Activated CD8-positive, alpha-beta T cell treated with anti-CD3 and anti-CD28 coated beads for 36 hours (primary cell): Measurements from ENCODE around the gene SFMBT1. TPM values are rescaled to one million over a fixed set of nuclear protein-coding genes. Genes with fewer than 3 reads are reported as not detected.

Experiments
- ATAC-seq: fragments of 200-7000 bp; cut with Tn5 transposase; one replicate; pipeline ENCODE4 v1.10.0; 2021; ENCODE audit warnings: mild to moderate bottlenecking, moderate library complexity
- CTCF ChIA-PET: fragments of 350-600 bp; sonication (Branson Sonifier 250); formaldehyde crosslinking; loops from one replicate; lab custom pipeline; 2021; ENCODE audit warnings: antibody characterized with exemption; lab: Charles Lee
- POLR2A ChIA-PET: fragments of 350-600 bp; sonication (Branson Sonifier 250); formaldehyde crosslinking; loops from one replicate; lab custom pipeline; 2021; ENCODE audit warnings: antibody characterized with exemption; lab: Charles Lee
- DNase-seq: peaks from one replicate; pipeline ENCODE4 v3.0.0-alpha.2; 2020
- H3K27ac Mint-ChIP-seq: one replicate; pipeline ENCODE4 v1.8.0; 2021; ENCODE audit warnings: mild to moderate bottlenecking, mixed read lengths
- H3K27me3 Mint-ChIP-seq: one replicate; pipeline ENCODE4 v1.8.0; 2021; ENCODE audit warnings: mixed read lengths
- H3K36me3 Mint-ChIP-seq: one replicate; pipeline ENCODE4 v1.8.0; 2021; ENCODE audit warnings: low read depth, mixed read lengths
- H3K4me1 Mint-ChIP-seq: one replicate; pipeline ENCODE4 v1.8.0; 2021; ENCODE audit warnings: low read depth, mixed read lengths
- H3K4me3 Mint-ChIP-seq: one replicate; pipeline ENCODE4 v1.8.0; 2021; ENCODE audit warnings: mild to moderate bottlenecking, moderate library complexity, mixed read lengths
- H3K9me3 Mint-ChIP-seq: one replicate; pipeline ENCODE4 v1.8.0; 2021; ENCODE audit warnings: mixed read lengths
- CTCF ChIP-seq: fragments of 200-600 bp; IDR thresholded peaks from one replicate; pipeline ENCODE4 v1.8.0; 2022; ENCODE audit warnings: antibody characterized with exemption, mild to moderate bottlenecking
- intact Hi-C: fragments of 100-400 bp; cut with micrococcal nuclease; formaldehyde crosslinking; loops from one replicate; pipeline ENCODE4 v1.10.0; 2022
- total RNA-seq, 2 experiments: library from RNA; stranded (reverse); gene quantifications; one replicate each; pipeline ENCODE4 v1.2.3, GENCODE V29; 2021

Gene SFMBT1
- total RNA-seq, 2 experiments from 2014 or later, result 17.8 to 20.1 TPM

DNA sequence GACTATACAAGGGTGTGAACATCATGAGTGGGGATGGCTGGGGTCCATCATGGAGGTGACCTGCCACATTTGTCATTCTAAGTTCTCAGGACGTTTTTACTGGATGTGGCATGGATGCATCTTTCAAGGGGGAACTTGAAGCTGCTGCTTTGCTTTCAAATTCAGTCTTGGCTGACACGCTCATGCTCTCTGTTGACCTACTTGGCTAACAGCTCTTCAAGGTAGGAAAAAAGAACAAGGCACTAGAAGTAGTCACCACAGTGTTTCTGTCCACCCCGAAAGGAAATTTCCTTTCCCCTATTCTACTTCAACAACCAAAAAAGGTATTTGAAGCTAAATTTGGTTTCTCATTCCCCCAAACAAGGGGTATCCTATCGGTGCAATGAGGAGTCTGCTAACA lies 163.5 kb downstream of the SFMBT1 start:
- ChIA-PET CTCF (interaction anchor here (0.6 to 1.4 kb wide), 3 partner anchors 10 to 339 kb away, joined by 3 read pairs; no protein-coding TSS in a partner anchor), POLR2A (interaction anchor here (0.5 to 1.0 kb wide), 2 partner anchors 12 to 161 kb away, joined by 4 to 5 read pairs; no protein-coding TSS in a partner anchor)
- no peak overlapping the region for H3K27ac Mint-ChIP-seq
- peaks cover 13% of the 10 kb centered on the region for H3K4me1 Mint-ChIP-seq
- H3K4me3 Mint-ChIP-seq, result no peak overlapping the region
- peaks cover 21% of the 10 kb centered on the region for H3K36me3 Mint-ChIP-seq
- DNase-seq, result no peak
- TF ChIP-seq CTCF, result no peak
- intact Hi-C loops, result no loop called here
- no peaks in the 10 kb centered on the region for H3K9me3 Mint-ChIP-seq
- ATAC-seq, result no peak
- H3K27me3 Mint-ChIP-seq, result no peaks in the 10 kb centered on the region

DNA sequence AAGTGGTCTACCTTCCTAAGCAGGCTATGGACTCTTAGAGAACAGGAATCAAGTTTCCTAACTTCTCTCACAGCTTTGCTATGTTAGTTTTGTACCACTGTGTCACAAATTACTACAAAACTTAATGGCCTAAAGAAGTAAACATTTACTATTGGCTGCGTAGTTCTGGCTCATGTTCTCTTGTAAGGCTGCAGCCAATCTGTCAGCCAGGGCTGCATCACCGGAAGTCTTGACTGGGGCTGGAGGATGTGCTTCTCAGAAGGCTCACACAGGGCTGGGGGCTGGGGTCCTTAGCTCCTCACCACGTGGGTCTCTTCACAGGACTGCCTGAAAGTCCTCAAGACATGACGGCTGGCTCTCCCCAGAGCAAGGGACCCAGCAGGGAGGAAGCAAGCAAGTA lies 164.0 kb downstream of the SFMBT1 start:
- POLR2A ChIA-PET, result interaction anchor here (0.5 kb wide), 1 partner anchor 161 kb away, joined by 5 read pairs; no protein-coding TSS in a partner anchor

GRCh38 chr3:52880474-52880873 lies 165.4 kb downstream of the SFMBT1 start:
- Mint-ChIP-seq H3K9me3 (no peaks in the 10 kb centered on the region), H3K36me3 (peaks cover 14% of the 10 kb centered on the region), H3K4me3 (no peak overlapping the region), H3K27ac (no peak overlapping the region), H3K4me1 (peaks cover 18% of the 10 kb centered on the region), H3K27me3 (no peaks in the 10 kb centered on the region)
- CTCF ChIA-PET, result interaction anchor here (0.8 to 2.0 kb wide), 2 partner anchors 16 to 21 kb away, joined by 3 to 7 read pairs; no protein-coding TSS in a partner anchor
- POLR2A ChIA-PET, result no interaction called here
- no peak for TF ChIP-seq CTCF
- ATAC-seq (no peak), DNase-seq (no peak)
- intact Hi-C loops, result no loop called here

More for the DNA sequence above, 164.0 kb downstream of the SFMBT1 start:
- Mint-ChIP-seq H3K36me3 (peaks cover 21% of the 10 kb centered on the region), H3K27me3 (no peaks in the 10 kb centered on the region), H3K27ac (no peak overlapping the region), H3K4me1 (peaks cover 13% of the 10 kb centered on the region), H3K4me3 (no peak overlapping the region), H3K9me3 (no peaks in the 10 kb centered on the region)
- CTCF ChIA-PET, result interaction anchor here (0.9 to 1.4 kb wide), 2 partner anchors 10 to 339 kb away, joined by 3 read pairs; no protein-coding TSS in a partner anchor
- ATAC-seq (no peak), DNase-seq (no peak)
- intact Hi-C loops, result no loop called here
- no peak for TF ChIP-seq CTCF

DNA sequence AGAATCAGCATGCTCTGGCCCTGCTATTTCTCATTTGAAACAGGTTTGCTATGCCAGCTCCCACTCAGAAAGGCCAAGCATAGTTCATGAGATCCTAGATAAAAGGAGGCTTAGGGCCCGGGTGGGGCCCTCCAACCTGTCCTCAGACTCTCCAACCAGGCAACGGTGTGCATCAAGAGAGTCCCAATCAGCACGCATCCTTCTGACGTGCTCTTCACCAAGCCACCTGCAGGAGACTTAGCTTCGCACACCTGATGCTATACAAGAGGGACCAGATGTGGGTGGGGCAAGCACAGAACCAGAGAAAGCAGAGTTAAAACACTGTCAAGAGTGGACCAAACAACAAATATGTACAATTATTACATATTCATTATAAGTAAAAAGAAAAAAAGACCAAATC lies 165.8 kb downstream of the SFMBT1 start:
- Mint-ChIP-seq H3K36me3 (peaks cover 9% of the 10 kb centered on the region), H3K4me3 (no peak overlapping the region), H3K4me1 (peaks cover 23% of the 10 kb centered on the region), H3K9me3 (no peaks in the 10 kb centered on the region), H3K27me3 (no peaks in the 10 kb centered on the region), H3K27ac (no peak overlapping the region)
- POLR2A ChIA-PET, result no interaction called here
- no peak for ATAC-seq
- CTCF ChIA-PET, result interaction anchor here (2.0 to 2.1 kb wide), 2 partner anchors 13 to 21 kb away, joined by 7 to 10 read pairs; no protein-coding TSS in a partner anchor
- TF ChIP-seq CTCF, result no peak
- no peak for DNase-seq
- intact Hi-C loops, result no loop called here

DNA sequence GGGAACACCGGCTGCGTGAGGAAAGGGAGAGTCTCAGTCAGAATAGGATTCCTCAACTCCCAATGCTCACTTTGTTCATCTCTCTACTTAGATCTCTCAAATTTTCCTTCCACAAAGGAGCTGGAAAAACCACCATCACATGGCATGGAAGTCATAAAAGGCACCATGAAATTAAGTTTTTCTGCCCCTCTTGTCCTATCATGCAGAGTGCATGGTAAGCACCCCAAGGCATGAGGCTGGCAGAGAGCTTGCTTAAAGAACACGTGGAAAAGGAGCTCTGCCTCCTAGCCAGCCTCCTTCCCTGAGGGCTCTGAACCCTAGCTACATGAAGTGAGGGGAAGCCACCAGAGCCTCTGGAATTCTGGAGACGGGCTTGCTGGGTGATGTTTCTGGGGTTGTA lies 166.3 kb downstream of the SFMBT1 start:
- Mint-ChIP-seq H3K36me3 (peaks cover 5% of the 10 kb centered on the region), H3K4me1 (peaks cover 26% of the 10 kb centered on the region), H3K4me3 (no peak overlapping the region), H3K27ac (no peak overlapping the region), H3K9me3 (no peaks in the 10 kb centered on the region), H3K27me3 (no peaks in the 10 kb centered on the region)
- TF ChIP-seq CTCF, result no peak
- no peak for ATAC-seq
- POLR2A ChIA-PET, result interaction anchor here (1.1 kb wide), 1 partner anchor 13 kb away, joined by 3 read pairs; no protein-coding TSS in a partner anchor
- no peak for DNase-seq
- intact Hi-C loops, result no loop called here
- CTCF ChIA-PET, result interaction anchor here (1.2 to 2.1 kb wide), 4 partner anchors 10 to 59 kb away, joined by 3 to 10 read pairs (median 5); no protein-coding TSS in a partner anchor
